A549 (cell line): Measurements from ENCODE around the gene CEMP1. TPM values are rescaled to one million over a fixed set of nuclear protein-coding genes. Genes with fewer than 3 reads are reported as not detected.

ENCODE experiments used
- ATAC-seq, 2 experiments: fragments of 200-7000 bp in 1 of 2; fragments of >200 bp in 1 of 2; cut with Nextera tagmentation in 1 of 2; cut with Tn5 transposase in 1 of 2; 3 replicates each; pipeline versions ENCODE4 v1.8.0 to v1.9.1; 2018 to 2020; ENCODE audit warnings: mild to moderate bottlenecking in 1 of 2, moderate library complexity in 1 of 2
- CTCF ChIA-PET: fragments of 300-600 bp; sonication (Branson Sonifier 250); formaldehyde crosslinking; extraction: SDS; loops from one replicate; lab custom pipeline; 2021; ENCODE audit warnings: antibody characterized with exemption, inconsistent platforms; lab: Yijun Ruan, JAX
- POLR2A ChIA-PET: fragments of 350-600 bp; formaldehyde crosslinking; extraction: SDS; loops from one replicate; lab custom pipeline; 2021; ENCODE audit warnings: antibody characterized with exemption, inconsistent platforms; lab: Yijun Ruan, JAX
- DNase-seq, 2 experiments: peaks; one replicate each; pipeline versions ENCODE4 v3.0.0 to v3.0.0-alpha.2; 2011 to 2016; ENCODE audit warnings: low read depth in 1 of 2, low spot score in 1 of 2
- FAIRE-seq: peaks from 2 replicates; lab custom pipeline; 2011; peaks lifted over from hg19 to GRCh38; lab: Jason Lieb, UNC
- H3K27ac ChIP-seq, 2 experiments: fragments of >200 bp; sonication (Bioruptor Twin); formaldehyde crosslinking; 3 replicates each; pipeline ENCODE4 v1.5.1; 2016 to 2017
- H3K4me1 ChIP-seq: fragments of >200 bp; sonication (Bioruptor Twin); formaldehyde crosslinking; 3 replicates; pipeline ENCODE4 v1.6.1; 2016
- H3K4me2 ChIP-seq: fragments of >200 bp; sonication (Bioruptor Twin); formaldehyde crosslinking; 3 replicates; pipeline ENCODE4 v1.6.1; 2016
- H3K4me3 ChIP-seq: fragments of >200 bp; sonication (Bioruptor Twin); formaldehyde crosslinking; 3 replicates; pipeline ENCODE4 v1.5.1; 2016
- H3K9me3 ChIP-seq: fragments of >200 bp; sonication (Bioruptor Twin); formaldehyde crosslinking; 3 replicates; pipeline ENCODE4 v1.6.1; 2016
- BHLHE40 ChIP-seq: IDR thresholded peaks from 2 replicates; pipeline ENCODE4 v1.6.1; 2012; ENCODE audit warnings: low read depth, low read length, inconsistent platforms
- CBX8 ChIP-seq: fragments of 200-600 bp; sonication (generic); IDR thresholded peaks from 2 replicates; pipeline ENCODE4 v1.6.1; 2016
- CEBPB ChIP-seq, 2 experiments: fragments of >200 bp in 1 of 2; sonication (Bioruptor Twin) in 1 of 2; formaldehyde crosslinking in 1 of 2; IDR thresholded peaks; 2 replicates each; pipeline ENCODE4 v1.6.1; 2012 to 2016
- CHD2 ChIP-seq: fragments of 150-350 bp; IDR thresholded peaks from 2 replicates; pipeline ENCODE4 v1.6.1; 2014; ENCODE audit warnings: low read length; ENCODE audit not compliant: partially characterized antibody
- CHD4 ChIP-seq: fragments of 200-600 bp; sonication (generic); IDR thresholded peaks from 2 replicates; pipeline ENCODE4 v1.6.1; 2016; ENCODE audit warnings: antibody characterized with exemption, mild to moderate bottlenecking, borderline replicate concordance
- EHMT2 ChIP-seq: fragments of 200-600 bp; sonication (generic); IDR thresholded peaks from 2 replicates; pipeline ENCODE4 v1.6.1; 2016; ENCODE audit warnings: antibody characterized with exemption, low read depth, mild to moderate bottlenecking, moderate library complexity
- EP300 ChIP-seq, 2 experiments: fragments of >200 bp; sonication (Bioruptor Twin); formaldehyde crosslinking; IDR thresholded peaks; 2 replicates in 1 of 2; 3 replicates in 1 of 2; pipeline ENCODE4 v1.6.1; 2016 to 2017
- FOSB ChIP-seq: fragments of 250-450 bp; sonication (Bioruptor Pico); IDR thresholded peaks from 2 replicates; pipeline ENCODE4 v1.5.0; 2020; ENCODE audit warnings: mild to moderate bottlenecking, moderate library complexity
- GATA3 ChIP-seq: IDR thresholded peaks from 2 replicates; pipeline ENCODE4 v1.6.1; 2012; ENCODE audit warnings: borderline replicate concordance
- HDAC2 ChIP-seq: fragments of 200-600 bp; sonication (generic); IDR thresholded peaks from 2 replicates; pipeline ENCODE4 v1.6.1; 2016
- HEYL ChIP-seq: fragments of 250-450 bp; sonication (Bioruptor Pico); IDR thresholded peaks from 2 replicates; pipeline ENCODE4 v1.8.0; 2021; ENCODE audit warnings: mild to moderate bottlenecking, moderate library complexity
- KDM1A ChIP-seq: fragments of 200-600 bp; sonication (generic); IDR thresholded peaks from 2 replicates; pipeline ENCODE4 v1.6.1; 2016; ENCODE audit warnings: low read depth, mild to moderate bottlenecking
- KDM5A ChIP-seq: fragments of 200-600 bp; sonication (generic); IDR thresholded peaks from 2 replicates; pipeline ENCODE4 v1.6.1; 2016; ENCODE audit warnings: antibody characterized with exemption, mild to moderate bottlenecking
- MYC ChIP-seq: IDR thresholded peaks from 2 replicates; pipeline ENCODE4 v1.6.1; 2012; ENCODE audit warnings: mild to moderate bottlenecking, inconsistent platforms, low read length, improper control_type of control experiment, borderline replicate concordance
- NFE2L2 ChIP-seq: fragments of 150-350 bp; conservative IDR thresholded peaks from 2 replicates; pipeline ENCODE4 v1.6.1; 2014; ENCODE audit warnings: low read length
- NPAS2 ChIP-seq: fragments of 250-450 bp; sonication (Bioruptor Pico); IDR thresholded peaks from 2 replicates; pipeline ENCODE4 v1.8.0; 2022; ENCODE audit warnings: mild to moderate bottlenecking, moderate library complexity, borderline replicate concordance
- NR3C1 ChIP-seq: fragments of >200 bp; sonication (Bioruptor Twin); formaldehyde crosslinking; IDR thresholded peaks from 3 replicates; pipeline ENCODE4 v1.6.1; 2017
- PHF8 ChIP-seq: fragments of 200-600 bp; sonication (generic); IDR thresholded peaks from 2 replicates; pipeline ENCODE4 v1.6.1; 2016; ENCODE audit warnings: low read depth, mild to moderate bottlenecking, antibody characterized with exemption, moderate library complexity, borderline replicate concordance
- POLR2A ChIP-seq: IDR thresholded peaks from 2 replicates; pipeline ENCODE4 v1.6.1; 2012; ENCODE audit warnings: mild to moderate bottlenecking, low read length
- RCOR1 ChIP-seq: fragments of 150-350 bp; IDR thresholded peaks from 2 replicates; pipeline ENCODE4 v1.6.1; 2014; ENCODE audit warnings: antibody characterized with exemption, low read length, low read depth
- RFX5 ChIP-seq: fragments of 450-650 bp; IDR thresholded peaks from 2 replicates; pipeline ENCODE4 v1.7.1; 2014; ENCODE audit warnings: antibody characterized with exemption, mild to moderate bottlenecking, moderate library complexity
- RNF2 ChIP-seq: fragments of 200-600 bp; sonication (generic); IDR thresholded peaks from 2 replicates; pipeline ENCODE4 v1.6.1; 2016; ENCODE audit warnings: low read depth, mild to moderate bottlenecking, antibody characterized with exemption, moderate library complexity, borderline replicate concordance
- SMC3 ChIP-seq: fragments of >200 bp; sonication (Bioruptor Twin); formaldehyde crosslinking; IDR thresholded peaks from 3 replicates; pipeline ENCODE4 v1.6.1; 2018; ENCODE audit warnings: inconsistent platforms
- SREBF2 ChIP-seq: fragments of 450-650 bp; IDR thresholded peaks from 2 replicates; pipeline ENCODE4 v1.6.1; 2014; ENCODE audit warnings: mild to moderate bottlenecking, moderate library complexity
- ZFP36 ChIP-seq: fragments of 450-650 bp; IDR thresholded peaks from 2 replicates; pipeline ENCODE4 v1.6.1; 2014; ENCODE audit warnings: borderline replicate concordance; ENCODE audit not compliant: partially characterized antibody
- ZNF302 ChIP-seq: fragments of 250-450 bp; sonication (Bioruptor Pico); IDR thresholded peaks from 2 replicates; pipeline ENCODE4 v1.9.0; 2021; ENCODE audit warnings: inconsistent platforms, mild to moderate bottlenecking, moderate library complexity
- WGBS: methylation state at CpG from one replicate; pipeline ENCODE4 v1.1.6; 2017; ENCODE audit errors: missing lambda C conversion rate; 5-methylcytosine and 5-hydroxymethylcytosine counted together
- polyA plus RNA-seq, 4 experiments: library from polyadenylated mRNA; depleted of rRNA in 3 of 4; stranded (reverse); fragments of >200 nt; fragmentation: RNase III in 1 of 4; extraction: RNeasy Plus Mini Kit Qiagen cat#74134 plus additional on column Dnase treatment in 1 of 4; gene quantifications; 2 replicates in 3 of 4; 3 replicates in 1 of 4; pipeline ENCODE4 v1.2.3, GENCODE V29; 2011 to 2017
- TF ChIP-seq, protein P1 (sequence below): fragments of 250-450 bp; sonication (Bioruptor Pico); IDR thresholded peaks from 2 replicates; pipeline ENCODE4 v1.5.0; 2020; ENCODE audit warnings: low read depth, mild to moderate bottlenecking, moderate library complexity
- TF ChIP-seq, protein P2 (sequence below): fragments of >200 bp; sonication (Bioruptor Twin); formaldehyde crosslinking; IDR thresholded peaks from 2 replicates; pipeline ENCODE4 v1.6.1; 2016
- TF ChIP-seq, protein P3 (sequence below): fragments of >200 bp; sonication (Bioruptor Twin); formaldehyde crosslinking; IDR thresholded peaks from 3 replicates; pipeline ENCODE4 v1.6.1; 2016
- TF ChIP-seq, protein P4 (sequence below): fragments of >200 bp; sonication (Bioruptor Twin); formaldehyde crosslinking; IDR thresholded peaks from 3 replicates; pipeline ENCODE4 v1.5.1; 2016
- TF ChIP-seq, protein P5 (sequence below): IDR thresholded peaks from 2 replicates; pipeline ENCODE4 v1.6.1; 2012
- TF ChIP-seq, protein P6 (sequence below): IDR thresholded peaks from 2 replicates; pipeline ENCODE4 v1.6.1; 2012
- TF ChIP-seq, protein P7 (sequence below): fragments of 150-350 bp; IDR thresholded peaks from 2 replicates; pipeline ENCODE4 v1.6.1; 2014; ENCODE audit warnings: low read depth, mild to moderate bottlenecking, low read length

CEMP1 gene
- polyA plus RNA-seq, 2 of the 4 experiments (the other 2 are of a cell fraction): not detected

DNA sequence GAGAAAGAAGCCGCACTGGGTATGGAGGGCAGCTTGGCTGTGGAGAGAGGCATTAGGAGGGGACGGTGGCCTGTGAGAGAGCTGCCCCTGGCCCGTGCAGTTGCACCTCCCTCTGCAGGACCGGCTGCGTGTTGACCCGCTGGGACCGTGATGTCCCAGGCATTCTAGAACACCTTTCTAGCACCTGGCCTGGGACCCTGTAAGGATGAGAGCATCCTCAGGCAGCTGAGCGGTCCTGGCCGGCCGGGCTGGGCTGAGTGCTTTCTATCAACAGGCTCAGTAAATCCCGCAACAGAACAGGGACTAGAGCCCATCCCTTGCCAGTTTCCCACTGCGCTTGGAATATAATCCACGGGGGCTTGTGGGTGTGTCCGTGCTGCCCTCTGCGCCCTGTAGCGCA, 41.6 kb downstream of the CEMP1 start:
- no peak overlapping the region for H3K27ac ChIP-seq
- TF ChIP-seq, protein P1, sequence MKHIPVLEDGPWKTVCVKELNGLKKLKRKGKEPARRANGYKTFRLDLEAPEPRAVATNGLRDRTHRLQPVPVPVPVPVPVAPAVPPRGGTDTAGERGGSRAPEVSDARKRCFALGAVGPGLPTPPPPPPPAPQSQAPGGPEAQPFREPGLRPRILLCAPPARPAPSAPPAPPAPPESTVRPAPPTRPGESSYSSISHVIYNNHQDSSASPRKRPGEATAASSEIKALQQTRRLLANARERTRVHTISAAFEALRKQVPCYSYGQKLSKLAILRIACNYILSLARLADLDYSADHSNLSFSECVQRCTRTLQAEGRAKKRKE (CRISPR knock-in tag): no peak
- TF ChIP-seq FOSB (CRISPR knock-in tag) (no peak), ZFP36 (no peak), CHD4 (no peak), GATA3 (no peak), PHF8 (no peak), ZNF302 (CRISPR knock-in tag) (no peak), SMC3 (no peak)
- DNase-seq (no peak), ATAC-seq (no peak), FAIRE-seq (no peak)
- ChIA-PET CTCF (interaction anchor here (1.4 to 13.5 kb wide), 2 partner anchors 11 to 149 kb away, joined by 3 to 98 read pairs; partner anchors contain the start of gene ABCA3), POLR2A (no interaction called here)
- no peaks in the 10 kb centered on the region for H3K9me3 ChIP-seq
- no peak overlapping the region for H3K4me3 ChIP-seq
- 93% methylated on average over 13 of the region's 16 CpGs for WGBS
- H3K4me1 ChIP-seq: no peaks in the 10 kb centered on the region
- no peak overlapping the region for H3K4me2 ChIP-seq

DNA sequence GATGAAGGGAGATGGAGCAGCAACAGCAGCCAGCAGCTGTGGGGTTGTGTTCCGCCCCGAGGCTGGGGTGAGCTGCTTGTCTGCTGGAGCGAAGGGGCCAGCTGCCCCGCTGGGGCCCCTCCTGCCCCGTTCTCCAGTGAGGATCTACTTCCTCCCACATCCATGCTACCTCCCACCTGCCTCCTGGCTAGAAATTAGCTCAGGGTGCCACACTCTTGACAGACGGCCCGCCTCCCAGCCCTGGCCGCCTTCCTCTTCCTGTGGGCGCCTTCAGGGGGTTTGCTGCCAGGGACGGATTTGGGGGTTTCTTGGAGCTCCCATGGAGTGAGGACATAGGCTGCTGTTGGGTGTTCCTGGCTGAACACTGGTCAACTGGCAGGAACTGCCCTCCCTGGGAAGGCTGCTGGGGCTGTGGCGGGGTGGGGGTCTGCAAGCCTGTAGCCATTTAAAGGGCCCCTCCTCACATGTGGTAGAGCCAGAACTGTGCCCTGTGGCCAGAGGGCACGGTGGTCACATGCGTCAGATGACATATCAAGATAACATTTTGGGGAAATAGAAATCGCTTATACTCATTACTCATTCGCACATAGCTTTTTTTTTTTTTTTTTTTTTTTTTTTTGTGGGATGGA, 43.2 kb downstream of the CEMP1 start:
- H3K27ac ChIP-seq: no peak overlapping the region

DNA sequence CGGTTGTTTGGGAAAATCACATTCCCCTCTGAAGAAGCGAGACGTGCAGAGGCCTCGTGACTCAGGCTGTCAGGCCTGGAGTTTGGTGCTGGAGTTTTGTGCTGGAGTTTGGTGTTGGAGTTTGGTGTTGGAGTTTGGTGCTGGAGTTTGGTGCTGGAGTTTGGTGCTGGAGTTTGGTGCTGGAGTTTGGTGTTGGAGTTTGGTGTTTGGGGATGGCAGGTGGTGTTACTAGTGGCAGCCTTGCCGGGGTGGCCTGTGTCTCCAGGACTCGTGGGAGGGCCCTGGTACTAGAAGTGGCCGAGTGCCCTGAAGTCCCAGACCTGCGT, 43.7 kb downstream of the CEMP1 start:
- FAIRE-seq: no peak
- Histone ChIP-seq H3K27ac (no peak overlapping the region), H3K9me3 (no peaks in the 10 kb centered on the region)
- WGBS: 89% methylated on average over 8 of the region's 8 CpGs
- POLR2A ChIA-PET: no interaction called here
- no peak for DNase-seq
- no peak for TF ChIP-seq CEBPB (IDR thresholded peaks at IDR 0.05)
- no peak for TF ChIP-seq BHLHE40
- TF ChIP-seq, protein P2, sequence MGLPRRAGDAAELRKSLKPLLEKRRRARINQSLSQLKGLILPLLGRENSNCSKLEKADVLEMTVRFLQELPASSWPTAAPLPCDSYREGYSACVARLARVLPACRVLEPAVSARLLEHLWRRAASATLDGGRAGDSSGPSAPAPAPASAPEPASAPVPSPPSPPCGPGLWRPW: no peak
- no peak for TF ChIP-seq HDAC2
- TF ChIP-seq RFX5: no peak
- TF ChIP-seq, protein P3, sequence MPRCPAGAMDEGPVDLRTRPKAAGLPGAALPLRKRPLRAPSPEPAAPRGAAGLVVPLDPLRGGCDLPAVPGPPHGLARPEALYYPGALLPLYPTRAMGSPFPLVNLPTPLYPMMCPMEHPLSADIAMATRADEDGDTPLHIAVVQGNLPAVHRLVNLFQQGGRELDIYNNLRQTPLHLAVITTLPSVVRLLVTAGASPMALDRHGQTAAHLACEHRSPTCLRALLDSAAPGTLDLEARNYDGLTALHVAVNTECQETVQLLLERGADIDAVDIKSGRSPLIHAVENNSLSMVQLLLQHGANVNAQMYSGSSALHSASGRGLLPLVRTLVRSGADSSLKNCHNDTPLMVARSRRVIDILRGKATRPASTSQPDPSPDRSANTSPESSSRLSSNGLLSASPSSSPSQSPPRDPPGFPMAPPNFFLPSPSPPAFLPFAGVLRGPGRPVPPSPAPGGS: no peak
- TF ChIP-seq NR3C1: no peak
- TF ChIP-seq NFE2L2: no peak
- TF ChIP-seq CHD2: no peak
- TF ChIP-seq HEYL: no peak
- TF ChIP-seq, protein P4, sequence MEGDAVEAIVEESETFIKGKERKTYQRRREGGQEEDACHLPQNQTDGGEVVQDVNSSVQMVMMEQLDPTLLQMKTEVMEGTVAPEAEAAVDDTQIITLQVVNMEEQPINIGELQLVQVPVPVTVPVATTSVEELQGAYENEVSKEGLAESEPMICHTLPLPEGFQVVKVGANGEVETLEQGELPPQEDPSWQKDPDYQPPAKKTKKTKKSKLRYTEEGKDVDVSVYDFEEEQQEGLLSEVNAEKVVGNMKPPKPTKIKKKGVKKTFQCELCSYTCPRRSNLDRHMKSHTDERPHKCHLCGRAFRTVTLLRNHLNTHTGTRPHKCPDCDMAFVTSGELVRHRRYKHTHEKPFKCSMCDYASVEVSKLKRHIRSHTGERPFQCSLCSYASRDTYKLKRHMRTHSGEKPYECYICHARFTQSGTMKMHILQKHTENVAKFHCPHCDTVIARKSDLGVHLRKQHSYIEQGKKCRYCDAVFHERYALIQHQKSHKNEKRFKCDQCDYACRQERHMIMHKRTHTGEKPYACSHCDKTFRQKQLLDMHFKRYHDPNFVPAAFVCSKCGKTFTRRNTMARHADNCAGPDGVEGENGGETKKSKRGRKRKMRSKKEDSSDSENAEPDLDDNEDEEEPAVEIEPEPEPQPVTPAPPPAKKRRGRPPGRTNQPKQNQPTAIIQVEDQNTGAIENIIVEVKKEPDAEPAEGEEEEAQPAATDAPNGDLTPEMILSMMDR: no peak
- TF ChIP-seq RCOR1: no peak
- TF ChIP-seq, all 56 proteins: peak for 0
- ATAC-seq: no peak
- H3K4me3 ChIP-seq: no peak overlapping the region
- CTCF ChIA-PET: interaction anchor here (1.7 to 13.5 kb wide), 2 partner anchors 13 to 28 kb away, joined by 4 to 98 read pairs; no protein-coding TSS in a partner anchor
- no peak overlapping the region for H3K4me2 ChIP-seq
- no peaks in the 10 kb centered on the region for H3K4me1 ChIP-seq

More for the DNA sequence above, 43.2 kb downstream of the CEMP1 start:
- WGBS: 86% methylated on average over 15 of the region's 15 CpGs
- TF ChIP-seq SREBF2 (no peak), KDM5A (no peak), NFE2L2 (no peak), ZFP36 (no peak), NR3C1 (no peak), PHF8 (no peak), EHMT2 (no peak), EP300 (IDR thresholded peaks at IDR 0.05) (no peak), NPAS2 (CRISPR knock-in tag) (no peak), KDM1A (no peak), CBX8 (no peak), POLR2A (no peak), MYC (no peak), FOSB (CRISPR knock-in tag) (no peak), RNF2 (no peak)
- TF ChIP-seq, protein P5, sequence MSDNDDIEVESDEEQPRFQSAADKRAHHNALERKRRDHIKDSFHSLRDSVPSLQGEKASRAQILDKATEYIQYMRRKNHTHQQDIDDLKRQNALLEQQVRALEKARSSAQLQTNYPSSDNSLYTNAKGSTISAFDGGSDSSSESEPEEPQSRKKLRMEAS: no peak
- TF ChIP-seq, protein P6, sequence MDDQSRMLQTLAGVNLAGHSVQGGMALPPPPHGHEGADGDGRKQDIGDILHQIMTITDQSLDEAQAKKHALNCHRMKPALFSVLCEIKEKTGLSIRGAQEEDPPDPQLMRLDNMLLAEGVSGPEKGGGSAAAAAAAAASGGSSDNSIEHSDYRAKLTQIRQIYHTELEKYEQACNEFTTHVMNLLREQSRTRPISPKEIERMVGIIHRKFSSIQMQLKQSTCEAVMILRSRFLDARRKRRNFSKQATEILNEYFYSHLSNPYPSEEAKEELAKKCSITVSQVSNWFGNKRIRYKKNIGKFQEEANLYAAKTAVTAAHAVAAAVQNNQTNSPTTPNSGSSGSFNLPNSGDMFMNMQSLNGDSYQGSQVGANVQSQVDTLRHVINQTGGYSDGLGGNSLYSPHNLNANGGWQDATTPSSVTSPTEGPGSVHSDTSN: no peak
- TF ChIP-seq, protein P7, sequence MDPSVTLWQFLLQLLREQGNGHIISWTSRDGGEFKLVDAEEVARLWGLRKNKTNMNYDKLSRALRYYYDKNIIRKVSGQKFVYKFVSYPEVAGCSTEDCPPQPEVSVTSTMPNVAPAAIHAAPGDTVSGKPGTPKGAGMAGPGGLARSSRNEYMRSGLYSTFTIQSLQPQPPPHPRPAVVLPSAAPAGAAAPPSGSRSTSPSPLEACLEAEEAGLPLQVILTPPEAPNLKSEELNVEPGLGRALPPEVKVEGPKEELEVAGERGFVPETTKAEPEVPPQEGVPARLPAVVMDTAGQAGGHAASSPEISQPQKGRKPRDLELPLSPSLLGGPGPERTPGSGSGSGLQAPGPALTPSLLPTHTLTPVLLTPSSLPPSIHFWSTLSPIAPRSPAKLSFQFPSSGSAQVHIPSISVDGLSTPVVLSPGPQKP: no peak
- ATAC-seq (no peak), FAIRE-seq (no peak), DNase-seq (no peak)
- Histone ChIP-seq H3K4me2 (no peak overlapping the region), H3K4me3 (no peak overlapping the region), H3K4me1 (no peaks in the 10 kb centered on the region), H3K9me3 (no peaks in the 10 kb centered on the region)
- POLR2A ChIA-PET: interaction anchor here (0.6 kb wide), 1 partner anchor 20 kb away, joined by 3 read pairs; no protein-coding TSS in a partner anchor
- CTCF ChIA-PET: interaction anchor here (1.4 to 13.5 kb wide), 3 partner anchors 13 to 148 kb away, joined by 3 to 98 read pairs (median 4); partner anchors contain the start of gene ABCA3
